Measurements from ENCODE around the gene ACTMAP.
"Not testable (repeated sequence)": the region's sequence is repeated elsewhere in the genome, so short reads cannot be mapped to it uniquely, and the experiment has no call there.

ACTMAP gene

DNA sequence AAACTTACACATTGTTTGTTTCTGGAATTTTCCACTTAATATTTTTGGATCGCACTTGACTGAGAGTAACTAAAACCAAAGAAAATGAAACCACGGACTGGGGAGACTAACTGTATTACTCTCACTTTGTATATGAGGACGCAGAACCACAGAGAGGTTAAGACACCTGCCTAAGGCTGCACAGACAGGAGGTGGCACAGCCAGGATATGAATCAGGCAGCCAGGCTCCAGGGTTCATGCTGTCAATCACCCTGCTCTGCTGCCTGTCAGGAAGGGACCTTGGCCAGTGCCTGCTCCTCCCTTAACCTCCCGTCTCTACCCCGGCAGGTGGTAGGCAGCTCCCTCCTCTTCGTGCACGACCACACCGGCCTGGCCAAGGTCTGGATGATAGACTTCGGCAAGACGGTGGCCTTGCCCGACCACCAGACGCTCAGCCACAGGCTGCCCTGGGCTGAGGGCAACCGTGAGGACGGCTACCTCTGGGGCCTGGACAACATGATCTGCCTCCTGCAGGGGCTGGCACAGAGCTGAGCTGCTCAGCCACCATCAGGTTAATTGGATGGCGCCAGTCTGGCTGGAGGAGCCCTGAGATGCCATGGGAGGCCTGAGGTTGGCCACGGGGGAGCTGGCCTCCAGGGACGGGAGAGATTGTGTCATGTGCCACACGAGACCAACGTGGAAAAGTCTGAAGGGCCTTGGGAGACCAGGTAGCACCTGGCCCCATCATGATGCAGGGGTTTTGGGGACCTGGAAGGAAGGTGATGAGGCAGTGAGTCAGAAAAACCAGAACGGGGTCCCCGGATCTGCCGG, 11.0 kb downstream of the ACTMAP start:
- TF ChIP-seq, protein P1, sequence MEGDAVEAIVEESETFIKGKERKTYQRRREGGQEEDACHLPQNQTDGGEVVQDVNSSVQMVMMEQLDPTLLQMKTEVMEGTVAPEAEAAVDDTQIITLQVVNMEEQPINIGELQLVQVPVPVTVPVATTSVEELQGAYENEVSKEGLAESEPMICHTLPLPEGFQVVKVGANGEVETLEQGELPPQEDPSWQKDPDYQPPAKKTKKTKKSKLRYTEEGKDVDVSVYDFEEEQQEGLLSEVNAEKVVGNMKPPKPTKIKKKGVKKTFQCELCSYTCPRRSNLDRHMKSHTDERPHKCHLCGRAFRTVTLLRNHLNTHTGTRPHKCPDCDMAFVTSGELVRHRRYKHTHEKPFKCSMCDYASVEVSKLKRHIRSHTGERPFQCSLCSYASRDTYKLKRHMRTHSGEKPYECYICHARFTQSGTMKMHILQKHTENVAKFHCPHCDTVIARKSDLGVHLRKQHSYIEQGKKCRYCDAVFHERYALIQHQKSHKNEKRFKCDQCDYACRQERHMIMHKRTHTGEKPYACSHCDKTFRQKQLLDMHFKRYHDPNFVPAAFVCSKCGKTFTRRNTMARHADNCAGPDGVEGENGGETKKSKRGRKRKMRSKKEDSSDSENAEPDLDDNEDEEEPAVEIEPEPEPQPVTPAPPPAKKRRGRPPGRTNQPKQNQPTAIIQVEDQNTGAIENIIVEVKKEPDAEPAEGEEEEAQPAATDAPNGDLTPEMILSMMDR (IDR thresholded peaks at IDR 0.05; ENCODE audit: insufficient read depth, low read depth, low read length, missing control alignments) = no peak
- H3K4me3 ChIP-seq (ENCODE audit: low read depth, low read length) = no peak overlapping the region
- DNase-seq (ENCODE audit: low read depth) = no peak

GRCh38 chr19:40737102-40737644, 13.1 kb downstream of the ACTMAP start:
- H3K4me3 ChIP-seq (ENCODE audit: low read depth, low read length) = no peak overlapping the region
- DNase-seq (ENCODE audit: low read depth) = no peak
- TF ChIP-seq, protein P1 (IDR thresholded peaks at IDR 0.05; ENCODE audit: insufficient read depth, low read depth, low read length, missing control alignments) = no peak

DNA sequence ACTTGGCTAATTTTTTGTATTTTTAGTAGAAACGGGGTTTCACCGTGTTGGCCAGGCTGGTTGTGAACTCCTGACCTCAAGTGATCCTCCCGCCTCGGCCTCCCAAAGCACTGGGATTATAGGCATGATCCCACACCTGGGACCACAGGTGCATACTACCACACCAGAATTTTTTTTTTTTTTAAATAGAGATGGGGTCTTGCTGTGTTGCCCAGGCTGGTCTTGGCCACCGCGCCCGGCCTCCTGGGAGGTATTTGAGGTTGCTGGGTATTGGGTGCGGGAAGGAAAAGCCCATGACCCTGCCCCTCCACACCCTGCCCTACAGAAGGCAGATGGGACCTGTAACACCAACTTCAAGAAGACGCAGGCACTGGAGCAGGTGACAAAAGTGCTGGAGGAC, 13.6 kb downstream of the ACTMAP start:
- no peak for DNase-seq (ENCODE audit: low read depth)
- no peak overlapping the region for H3K4me3 ChIP-seq (ENCODE audit: low read depth, low read length)
- TF ChIP-seq, protein P1 (IDR thresholded peaks at IDR 0.05; ENCODE audit: insufficient read depth, low read depth, low read length, missing control alignments) = no peak

- DNase-seq (ENCODE audit: low read depth) = no peak
- TF ChIP-seq, protein P1 (IDR thresholded peaks at IDR 0.05; ENCODE audit: insufficient read depth, low read depth, low read length, missing control alignments) = no peak
- H3K4me3 ChIP-seq (ENCODE audit: low read depth, low read length) = no peak overlapping the region
Observed at GRCh38 chr19:40735013-40735771, 15.1 kb downstream of the ACTMAP start.

DNA sequence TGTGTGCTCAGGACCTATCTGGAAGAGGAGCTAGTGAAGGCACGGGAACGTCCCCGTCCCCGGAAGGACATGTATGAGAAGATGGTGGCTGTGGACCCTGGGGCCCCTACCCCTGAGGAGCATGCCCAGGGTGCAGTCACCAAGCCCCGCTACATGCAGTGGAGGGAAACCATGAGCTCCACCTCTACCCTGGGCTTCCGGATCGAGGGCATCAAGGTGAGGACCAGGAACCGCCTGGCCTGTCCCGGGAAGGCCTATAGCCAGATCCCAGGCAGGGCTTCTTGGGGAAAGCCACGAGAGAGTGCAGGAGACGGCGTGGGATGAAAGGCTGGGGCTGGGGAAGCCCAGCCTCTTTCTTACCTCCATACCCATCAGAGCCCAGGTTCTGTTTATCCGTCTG, 17.1 kb downstream of the ACTMAP start:
- DNase-seq (ENCODE audit: low read depth) = no peak
- TF ChIP-seq, protein P1 (IDR thresholded peaks at IDR 0.05; ENCODE audit: insufficient read depth, low read depth, low read length, missing control alignments) = no peak
- H3K4me3 ChIP-seq (ENCODE audit: low read depth, low read length) = no peak overlapping the region

- H3K4me3 ChIP-seq (ENCODE audit: low read depth, low read length); DNase-seq (ENCODE audit: low read depth): not testable (repeated sequence)
Observed at GRCh38 chr19:40732304-40732703, 18.0 kb downstream of the ACTMAP start.

DNA sequence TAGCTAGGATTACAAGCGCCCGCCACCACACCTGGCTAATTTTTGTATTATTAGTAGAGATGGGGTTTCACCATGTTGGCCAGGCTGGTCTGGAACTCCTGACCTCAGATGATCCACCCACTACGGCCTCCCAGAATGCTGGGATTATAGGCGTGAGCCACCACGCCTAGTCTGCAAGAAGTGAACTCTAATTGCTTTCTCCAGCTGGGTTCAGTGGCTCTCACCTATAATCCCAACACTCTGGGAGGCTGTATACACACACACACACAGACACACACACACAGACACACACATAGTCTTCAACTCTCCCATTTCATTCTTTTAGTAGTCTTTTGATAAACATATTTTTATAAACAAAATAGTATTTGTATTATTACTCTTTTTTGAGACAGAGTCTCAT, 20.2 kb downstream of the ACTMAP start:
- DNase-seq (ENCODE audit: low read depth) = not testable (repeated sequence)

More for the DNA sequence above, 20.2 kb downstream of the ACTMAP start:
- H3K4me3 ChIP-seq (ENCODE audit: low read depth, low read length) = not testable (repeated sequence)

Data from GM12865 (cell line).